HUES64 (cell line): Measurements from ENCODE around the gene MAPK11.

Experiments
- H3K27ac ChIP-seq: 2 replicates; pipeline ENCODE4 v1.7.0; 2013; ENCODE audit warnings: low read depth, low read length, inconsistent platforms
- H3K27me3 ChIP-seq: 2 replicates; pipeline ENCODE4 v1.6.1; 2013; ENCODE audit warnings: mild to moderate bottlenecking, low read length; ENCODE audit not compliant: insufficient read depth
- H3K36me3 ChIP-seq: 2 replicates; pipeline ENCODE4 v1.6.1; 2013; ENCODE audit warnings: mild to moderate bottlenecking, low read length; ENCODE audit not compliant: insufficient read depth
- H3K4me1 ChIP-seq: 2 replicates; pipeline ENCODE4 v1.6.1; 2013; ENCODE audit warnings: mild to moderate bottlenecking, low read length, moderate library complexity; ENCODE audit not compliant: insufficient read depth
- H3K4me3 ChIP-seq: 2 replicates; pipeline ENCODE4 v1.5.1; 2013; ENCODE audit warnings: mild to moderate bottlenecking, low read length, moderate library complexity
- H3K9ac ChIP-seq: 2 replicates; pipeline ENCODE4 v1.6.1; 2013; ENCODE audit warnings: mild to moderate bottlenecking, low read depth, low read length
- H3K9me3 ChIP-seq: 2 replicates; pipeline ENCODE4 v1.6.1; 2013; ENCODE audit warnings: low read depth, low read length; ENCODE audit not compliant: insufficient read depth
- WGBS: fragments of 150-250, 120-280 bp; methylation state at CpG from one replicate; pipeline ENCODE4 v1.1.7; 2013; ENCODE audit warnings: missing lambda C conversion rate; 5-methylcytosine and 5-hydroxymethylcytosine counted together

MAPK11 gene

DNA sequence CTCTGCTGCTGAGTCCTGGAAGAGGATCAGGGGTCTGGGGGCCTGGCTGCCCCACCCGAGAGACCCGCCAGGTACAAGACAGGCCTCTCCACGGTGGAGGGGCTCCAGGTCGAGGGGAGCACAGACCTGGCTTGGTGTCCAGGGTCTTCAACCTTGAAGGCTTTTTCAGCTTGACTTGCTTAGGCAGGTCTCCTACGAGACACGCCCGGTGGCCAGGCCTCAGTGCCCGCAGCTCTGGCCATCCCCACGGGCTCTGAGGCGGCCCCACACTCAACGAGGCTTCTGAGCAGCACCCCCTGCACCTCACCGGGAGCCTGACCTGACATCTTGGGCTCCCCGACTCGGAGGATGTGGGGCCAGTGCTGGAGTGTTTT, 43.9 kb upstream of the MAPK11 start:
- H3K4me3 ChIP-seq = no peak overlapping the region
- peaks cover under 1% of the 10 kb centered on the region; the same call in 1 of the 2 replicates for H3K4me1 ChIP-seq
- no peak overlapping the region for H3K27ac ChIP-seq
- WGBS = 86% methylated on average over 14 of the region's 14 CpGs
- H3K9ac ChIP-seq = no peak overlapping the region
- H3K27me3 ChIP-seq = no peaks in the 10 kb centered on the region
- H3K9me3 ChIP-seq = no peaks in the 10 kb centered on the region
- no peaks in the 10 kb centered on the region for H3K36me3 ChIP-seq

DNA sequence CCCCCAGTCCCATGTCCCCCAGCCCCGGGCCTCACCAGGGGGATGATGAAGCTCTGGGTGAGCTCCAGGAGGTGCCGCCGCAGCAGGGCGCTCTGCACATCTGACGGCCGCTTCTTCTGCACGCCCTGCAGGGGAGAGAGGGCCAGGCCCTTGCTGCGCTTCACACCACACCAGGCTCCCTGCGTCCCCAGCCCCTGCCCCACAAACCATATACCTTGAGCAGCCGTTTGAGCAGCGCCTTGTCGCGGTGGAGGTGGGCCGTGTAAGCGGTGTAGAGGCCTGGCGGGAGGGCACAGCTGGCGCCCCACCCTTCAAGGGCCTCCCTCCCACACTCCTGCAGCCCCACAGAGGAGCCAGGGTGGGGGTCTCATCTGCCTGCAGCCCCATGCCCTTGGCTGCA, 43.4 kb upstream of the MAPK11 start:
- Histone ChIP-seq H3K27me3 (no peaks in the 10 kb centered on the region), H3K9ac (no peak overlapping the region), H3K36me3 (no peaks in the 10 kb centered on the region), H3K9me3 (no peaks in the 10 kb centered on the region), H3K4me1 (peaks cover 5% of the 10 kb centered on the region), H3K27ac (no peak overlapping the region), H3K4me3 (no peak overlapping the region)
- WGBS = 87% methylated on average over 16 of the region's 17 CpGs

DNA sequence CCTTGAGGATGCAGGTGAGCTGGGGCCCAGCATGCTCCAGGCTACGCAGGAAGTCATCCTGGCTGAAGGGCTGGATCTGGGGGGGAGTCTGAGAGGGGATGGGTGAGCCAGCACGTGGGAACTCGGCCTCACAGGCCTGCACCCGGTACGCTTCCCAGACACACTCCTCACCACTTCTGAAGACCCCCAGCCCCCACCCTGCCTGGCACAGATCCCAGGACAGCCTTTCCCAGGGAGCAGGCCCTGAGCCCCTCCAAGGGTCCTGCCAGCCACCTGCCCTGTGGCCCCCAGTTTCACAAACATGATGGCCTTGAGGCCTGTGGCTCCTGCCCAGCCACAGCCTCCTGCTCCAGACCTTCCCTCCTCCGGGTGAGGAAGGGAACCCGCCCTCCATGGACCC, 42.8 kb upstream of the MAPK11 start:
- WGBS = 86% methylated on average over 7 of the region's 7 CpGs
- H3K9me3 ChIP-seq = no peaks in the 10 kb centered on the region
- no peak overlapping the region for H3K4me3 ChIP-seq
- no peaks in the 10 kb centered on the region for H3K27me3 ChIP-seq
- H3K36me3 ChIP-seq = no peaks in the 10 kb centered on the region
- H3K4me1 ChIP-seq = peaks cover 8% of the 10 kb centered on the region
- no peak overlapping the region for H3K27ac ChIP-seq
- H3K9ac ChIP-seq = no peak overlapping the region

DNA sequence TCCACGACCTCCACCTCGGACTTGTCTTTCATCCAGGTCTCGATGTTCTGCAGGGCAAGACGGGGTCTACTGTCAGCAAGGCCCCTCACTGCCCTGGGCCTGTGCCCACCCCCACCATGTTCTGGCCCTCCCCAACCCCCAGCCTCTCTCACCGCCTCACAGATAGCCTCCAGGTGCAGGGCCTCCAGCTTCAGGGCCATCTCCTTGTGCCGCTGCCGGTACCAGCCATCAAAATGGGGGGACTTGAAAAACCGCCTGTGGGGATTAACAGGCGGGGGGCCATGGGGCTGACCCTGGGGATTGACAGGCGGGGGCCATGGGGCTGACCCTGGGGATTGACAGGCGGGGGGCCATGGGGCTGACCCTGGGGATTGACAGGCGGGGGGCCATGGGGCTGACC, 42.2 kb upstream of the MAPK11 start:
- Histone ChIP-seq H3K4me1 (peaks cover 8% of the 10 kb centered on the region), H3K9me3 (no peaks in the 10 kb centered on the region), H3K9ac (no peak overlapping the region), H3K36me3 (no peaks in the 10 kb centered on the region), H3K27me3 (no peaks in the 10 kb centered on the region), H3K27ac (no peak overlapping the region), H3K4me3 (no peak overlapping the region)
- WGBS = 93% methylated on average over 11 of the region's 12 CpGs

DNA sequence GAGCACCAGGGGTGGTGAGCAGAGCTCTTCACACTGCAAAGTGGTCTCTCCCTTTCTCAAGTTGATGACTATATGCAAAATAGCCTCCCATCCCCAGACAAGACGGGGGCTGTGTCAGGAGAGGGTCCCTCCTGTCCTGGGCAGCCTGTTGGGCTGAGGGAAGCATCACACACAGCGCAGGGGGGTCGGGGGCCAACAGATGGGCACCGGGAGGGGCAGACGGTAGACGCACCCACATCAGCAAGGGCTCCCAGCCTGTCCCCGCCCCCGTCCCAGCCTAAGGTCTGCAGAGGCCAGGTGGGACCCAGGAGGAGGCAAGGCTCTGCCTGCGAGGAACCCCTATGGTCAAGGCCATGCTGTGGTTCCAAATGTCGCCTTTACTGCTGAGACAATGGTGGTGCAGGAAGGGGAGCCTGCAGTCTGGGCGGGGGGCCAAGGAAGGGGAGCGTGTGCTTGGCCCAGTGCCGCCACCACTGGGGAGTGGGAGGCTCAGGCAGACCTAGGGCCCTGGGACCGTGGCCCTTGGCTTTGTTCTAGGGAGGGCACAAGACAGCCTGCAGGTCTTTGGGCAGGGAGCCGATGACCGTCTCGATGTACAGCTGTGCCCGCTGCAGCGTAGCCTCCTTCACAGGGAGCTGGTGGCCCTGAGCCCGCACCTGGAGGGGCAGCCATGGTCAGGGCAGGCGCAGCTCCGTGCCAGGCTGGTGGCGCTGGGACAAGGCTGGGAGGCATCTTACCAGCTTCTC, 41.6 kb upstream of the MAPK11 start:
- Histone ChIP-seq H3K27ac (no peak overlapping the region), H3K4me3 (no peak overlapping the region), H3K27me3 (peaks cover 2% of the 10 kb centered on the region; the same call in 1 of the 2 replicates), H3K9me3 (no peaks in the 10 kb centered on the region), H3K36me3 (no peaks in the 10 kb centered on the region), H3K9ac (no peak overlapping the region), H3K4me1 (peaks cover 8% of the 10 kb centered on the region)
- WGBS = 88% methylated on average over 23 of the region's 23 CpGs

DNA sequence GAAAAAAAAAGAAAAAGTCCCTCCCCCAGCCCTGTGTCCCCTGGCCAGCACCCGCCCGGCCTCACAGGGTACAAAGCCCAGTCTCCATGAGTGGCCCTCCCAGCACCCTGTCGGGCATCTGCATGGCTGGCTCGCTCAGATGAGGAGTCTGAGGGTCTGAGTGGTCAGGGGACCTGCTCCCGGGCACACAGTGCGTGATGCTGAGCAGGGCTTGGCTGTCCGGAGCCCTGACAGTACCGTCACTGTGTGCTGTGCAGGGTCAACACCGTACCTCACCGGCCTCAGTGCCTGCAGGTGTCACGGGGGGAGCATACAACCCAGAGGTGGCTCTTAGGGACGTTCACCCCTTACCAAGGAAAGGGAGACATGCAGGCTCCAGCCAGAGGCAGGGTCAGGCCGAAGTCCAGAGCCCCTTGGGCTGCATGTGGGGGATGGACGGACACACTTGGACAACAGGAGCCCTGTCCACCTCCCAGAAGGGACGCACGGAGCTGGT, 40.8 kb upstream of the MAPK11 start:
- Histone ChIP-seq H3K27ac (no peak overlapping the region), H3K36me3 (no peaks in the 10 kb centered on the region), H3K4me1 (peaks cover 11% of the 10 kb centered on the region), H3K9me3 (no peaks in the 10 kb centered on the region), H3K27me3 (peaks cover 7% of the 10 kb centered on the region; the same call in 1 of the 2 replicates), H3K9ac (no peak overlapping the region), H3K4me3 (no peak overlapping the region)
- WGBS = 91% methylated on average over 16 of the region's 16 CpGs

DNA sequence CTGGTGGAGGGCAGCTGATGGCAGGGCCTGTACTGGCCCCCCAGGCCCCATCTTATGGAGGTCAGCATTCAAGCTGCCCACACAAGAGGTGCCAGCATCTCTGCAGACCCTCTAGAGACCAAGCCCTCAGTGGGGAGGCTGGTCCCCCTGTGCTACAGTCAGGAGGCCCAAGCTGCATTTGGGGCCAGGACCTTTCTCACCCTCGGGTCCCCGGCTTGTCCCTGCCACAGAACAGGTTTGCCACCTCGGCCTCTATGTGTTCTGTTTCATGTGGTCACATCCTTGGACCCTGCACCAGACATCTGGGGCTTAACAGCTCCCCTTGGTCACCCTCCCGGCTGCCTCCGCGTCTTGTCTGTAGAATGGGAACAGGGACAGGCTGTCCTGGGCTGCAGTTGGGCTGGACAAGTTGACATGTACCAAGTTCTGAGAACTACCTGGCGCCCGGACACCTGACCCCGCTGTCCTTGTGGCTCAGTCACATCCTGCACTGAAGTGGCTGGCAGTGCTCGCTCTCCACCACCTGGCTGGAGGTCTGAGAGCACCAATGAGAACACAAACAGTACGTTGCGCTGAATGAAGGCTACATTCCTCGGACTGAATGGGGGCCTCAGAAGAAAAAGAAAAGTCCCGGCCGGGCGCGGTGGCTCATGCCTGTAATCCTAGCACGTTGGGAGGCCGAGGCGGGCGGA, 40.0 kb upstream of the MAPK11 start:
- no peak overlapping the region for H3K27ac ChIP-seq
- no peaks in the 10 kb centered on the region for H3K36me3 ChIP-seq
- H3K27me3 ChIP-seq = peaks cover 7% of the 10 kb centered on the region; the same call in 1 of the 2 replicates
- WGBS = 90% methylated on average over 18 of the region's 21 CpGs
- no peak overlapping the region for H3K4me3 ChIP-seq
- H3K9me3 ChIP-seq = no peaks in the 10 kb centered on the region
- H3K4me1 ChIP-seq = peaks cover 15% of the 10 kb centered on the region
- no peak overlapping the region for H3K9ac ChIP-seq

DNA sequence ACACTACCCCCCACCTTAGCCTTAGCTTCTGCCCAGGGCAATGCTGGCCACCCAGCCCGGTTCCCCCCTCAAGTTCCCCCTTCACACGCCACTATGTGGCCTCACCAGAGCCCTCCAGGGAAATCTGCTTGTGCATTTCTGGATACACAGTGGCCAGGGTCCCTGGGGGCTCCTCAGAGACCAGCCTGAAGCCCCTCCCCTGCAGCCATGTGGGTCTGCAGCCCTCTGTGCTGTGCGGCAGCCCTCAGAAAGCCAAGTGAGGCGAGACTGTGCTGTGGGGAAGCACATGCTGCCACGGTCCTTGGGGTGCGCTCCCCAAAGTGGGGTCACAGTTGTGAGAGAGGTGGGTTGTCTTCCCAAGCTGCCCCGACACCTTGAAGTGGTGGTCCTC, 39.4 kb upstream of the MAPK11 start:
- H3K27ac ChIP-seq = no peak overlapping the region
- H3K9me3 ChIP-seq = no peaks in the 10 kb centered on the region
- H3K9ac ChIP-seq = no peak overlapping the region
- no peaks in the 10 kb centered on the region for H3K36me3 ChIP-seq
- H3K27me3 ChIP-seq = peaks cover 7% of the 10 kb centered on the region; the same call in 1 of the 2 replicates
- H3K4me1 ChIP-seq = peaks cover 15% of the 10 kb centered on the region
- 77% methylated on average over 7 of the region's 7 CpGs for WGBS
- no peak overlapping the region for H3K4me3 ChIP-seq

DNA sequence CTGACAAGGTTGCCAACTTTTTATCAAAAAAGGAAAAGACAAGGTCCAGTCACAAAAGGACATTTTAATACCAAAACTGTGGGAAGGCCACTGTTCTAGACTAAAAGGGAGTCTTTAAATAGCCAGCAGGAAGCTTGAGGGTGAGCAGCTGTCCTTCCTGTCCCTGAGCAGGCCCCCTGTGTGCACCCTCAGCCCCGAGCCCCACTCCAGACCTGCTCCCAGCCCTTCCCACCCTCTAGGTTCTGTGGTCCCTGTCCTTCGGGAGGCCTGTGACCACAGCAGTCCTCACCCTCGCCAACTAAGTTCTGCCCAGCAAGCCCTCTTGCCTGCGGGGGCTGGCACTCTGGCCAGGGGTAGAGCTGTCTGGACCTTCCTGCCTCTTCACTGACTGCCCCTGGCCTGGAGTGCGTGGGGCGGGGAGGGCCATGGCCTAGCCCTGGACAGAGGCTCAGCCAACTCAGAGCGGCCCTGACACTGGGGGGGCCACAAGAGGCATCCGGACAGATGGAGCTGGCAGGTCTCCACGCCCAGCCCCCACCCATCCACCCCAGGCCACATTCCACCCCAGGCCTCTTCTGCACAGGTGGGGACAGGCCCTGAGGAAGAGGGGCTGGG, 38.9 kb upstream of the MAPK11 start:
- no peak overlapping the region for H3K9ac ChIP-seq
- H3K9me3 ChIP-seq = no peaks in the 10 kb centered on the region
- H3K36me3 ChIP-seq = no peaks in the 10 kb centered on the region
- WGBS = 81% methylated on average over 9 of the region's 9 CpGs
- peaks cover 7% of the 10 kb centered on the region; the same call in 1 of the 2 replicates for H3K27me3 ChIP-seq
- no peak overlapping the region for H3K4me3 ChIP-seq
- 0 out of 2 replicates have a peak overlapping the region, but pooled peaks have one; percentile 8 for H3K27ac ChIP-seq
- H3K4me1 ChIP-seq = peaks cover 15% of the 10 kb centered on the region; the same call in 1 of the 2 replicates

DNA sequence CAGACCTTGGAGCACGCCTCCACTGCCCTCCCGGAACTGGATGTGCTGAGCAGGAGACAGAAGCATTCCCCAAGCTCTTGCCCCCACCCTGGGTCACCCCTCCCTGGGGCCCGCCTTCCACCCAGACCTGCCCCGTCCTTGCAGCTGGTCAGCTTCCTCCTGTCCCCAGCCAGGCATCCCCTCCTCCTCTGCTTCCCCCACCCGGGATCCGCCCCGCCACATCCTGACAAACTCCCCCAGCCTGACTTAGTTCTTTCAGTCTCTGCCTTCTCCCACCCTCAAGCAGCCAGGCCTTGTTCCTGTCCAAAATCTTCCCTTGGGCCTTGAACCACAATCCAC, 38.4 kb upstream of the MAPK11 start:
- Histone ChIP-seq H3K9ac (no peak overlapping the region), H3K4me3 (no peak overlapping the region), H3K36me3 (no peaks in the 10 kb centered on the region), H3K9me3 (no peaks in the 10 kb centered on the region), H3K27ac (no peak overlapping the region), H3K4me1 (peaks cover 18% of the 10 kb centered on the region; the same call in 1 of the 2 replicates), H3K27me3 (peaks cover 7% of the 10 kb centered on the region; the same call in 1 of the 2 replicates)
- 55% methylated on average over 7 of the region's 7 CpGs for WGBS
